ENCODE results near the gene OVOL2. TPM values are rescaled to one million over a fixed set of nuclear protein-coding genes. Genes with fewer than 3 reads are reported as not detected.
"Not testable (repeated sequence)": the region's sequence is repeated elsewhere in the genome, so short reads cannot be mapped to it uniquely, and the experiment has no call there.

OVOL2 gene
- total and polyA plus RNA-seq, 2 donors = 0.62 to 3.9 TPM

- Histone ChIP-seq H3K27ac (ENCODE audit: low read depth) (no peak overlapping the region), H3K4me3 (ENCODE audit: low read depth, low read length) (no peak overlapping the region), H3K36me3 (ENCODE audit: insufficient read depth) (no peaks in the 10 kb centered on the region), H3K4me1 (ENCODE audit: insufficient read depth) (no peaks in the 10 kb centered on the region)
- DNase-seq (ENCODE audit: extremely low spot score) = no peak
- WGBS = 80% methylated on average over 4 of the region's 4 CpGs
Measured at GRCh38 chr20:18046535-18046934, 11.2 kb downstream of the OVOL2 start.

- Histone ChIP-seq H3K27ac (ENCODE audit: low read depth) (no peak overlapping the region), H3K4me3 (ENCODE audit: low read depth, low read length) (no peak overlapping the region), H3K36me3 (ENCODE audit: insufficient read depth) (no peaks in the 10 kb centered on the region), H3K4me1 (ENCODE audit: insufficient read depth) (no peaks in the 10 kb centered on the region)
- WGBS = 50% methylated on average over 9 of the region's 9 CpGs
- no peak for DNase-seq (ENCODE audit: extremely low spot score)
Measured at GRCh38 chr20:18042229-18042628, 15.5 kb downstream of the OVOL2 start.

GRCh38 chr20:18041462-18041861 is 16.3 kb downstream of the OVOL2 start:
- WGBS = 83% methylated on average over 15 of the region's 15 CpGs
- no peaks in the 10 kb centered on the region for H3K36me3 ChIP-seq (ENCODE audit: insufficient read depth)
- H3K4me3 ChIP-seq (ENCODE audit: low read depth, low read length) = no peak overlapping the region
- H3K4me1 ChIP-seq (ENCODE audit: insufficient read depth) = no peaks in the 10 kb centered on the region
- H3K27ac ChIP-seq (ENCODE audit: low read depth) = no peak overlapping the region
- DNase-seq (ENCODE audit: extremely low spot score) = no peak

- no peak overlapping the region for H3K4me3 ChIP-seq (ENCODE audit: low read depth, low read length)
- DNase-seq (ENCODE audit: extremely low spot score) = no peak
- H3K36me3 ChIP-seq (ENCODE audit: insufficient read depth) = no peaks in the 10 kb centered on the region
- 83% methylated on average over 5 of the region's 5 CpGs for WGBS
- H3K27ac ChIP-seq (ENCODE audit: low read depth) = no peak overlapping the region
- H3K4me1 ChIP-seq (ENCODE audit: insufficient read depth) = no peaks in the 10 kb centered on the region
Measured at GRCh38 chr20:18039063-18039462, 18.7 kb downstream of the OVOL2 start.

DNA sequence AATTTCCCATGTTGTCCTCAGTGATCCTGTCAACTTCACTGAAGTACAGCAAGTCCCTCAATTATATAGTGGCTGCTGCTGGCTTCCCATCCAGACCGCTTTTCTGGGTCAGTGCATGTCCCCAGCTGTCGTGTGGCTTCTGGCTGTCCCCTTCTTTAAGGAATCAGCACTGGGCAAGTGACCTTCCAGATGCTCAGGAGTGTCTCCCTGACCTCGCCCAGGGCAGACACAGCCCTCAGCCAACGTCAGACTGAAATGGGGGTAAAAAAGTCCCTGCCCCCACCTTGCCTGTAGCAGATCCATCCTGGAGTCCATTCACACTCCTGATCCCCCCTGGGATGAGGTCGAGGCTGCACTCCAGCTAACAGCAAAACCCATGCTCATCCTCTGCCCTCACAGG is 23.7 kb downstream of the OVOL2 start:
- no peaks in the 10 kb centered on the region for H3K36me3 ChIP-seq (ENCODE audit: insufficient read depth)
- no peaks in the 10 kb centered on the region for H3K4me1 ChIP-seq (ENCODE audit: insufficient read depth)
- DNase-seq (ENCODE audit: extremely low spot score) = no peak
- no peak overlapping the region for H3K4me3 ChIP-seq (ENCODE audit: low read depth, low read length)
- no peak overlapping the region for H3K27ac ChIP-seq (ENCODE audit: low read depth)
- WGBS = 52% methylated on average over 5 of the region's 5 CpGs

DNA sequence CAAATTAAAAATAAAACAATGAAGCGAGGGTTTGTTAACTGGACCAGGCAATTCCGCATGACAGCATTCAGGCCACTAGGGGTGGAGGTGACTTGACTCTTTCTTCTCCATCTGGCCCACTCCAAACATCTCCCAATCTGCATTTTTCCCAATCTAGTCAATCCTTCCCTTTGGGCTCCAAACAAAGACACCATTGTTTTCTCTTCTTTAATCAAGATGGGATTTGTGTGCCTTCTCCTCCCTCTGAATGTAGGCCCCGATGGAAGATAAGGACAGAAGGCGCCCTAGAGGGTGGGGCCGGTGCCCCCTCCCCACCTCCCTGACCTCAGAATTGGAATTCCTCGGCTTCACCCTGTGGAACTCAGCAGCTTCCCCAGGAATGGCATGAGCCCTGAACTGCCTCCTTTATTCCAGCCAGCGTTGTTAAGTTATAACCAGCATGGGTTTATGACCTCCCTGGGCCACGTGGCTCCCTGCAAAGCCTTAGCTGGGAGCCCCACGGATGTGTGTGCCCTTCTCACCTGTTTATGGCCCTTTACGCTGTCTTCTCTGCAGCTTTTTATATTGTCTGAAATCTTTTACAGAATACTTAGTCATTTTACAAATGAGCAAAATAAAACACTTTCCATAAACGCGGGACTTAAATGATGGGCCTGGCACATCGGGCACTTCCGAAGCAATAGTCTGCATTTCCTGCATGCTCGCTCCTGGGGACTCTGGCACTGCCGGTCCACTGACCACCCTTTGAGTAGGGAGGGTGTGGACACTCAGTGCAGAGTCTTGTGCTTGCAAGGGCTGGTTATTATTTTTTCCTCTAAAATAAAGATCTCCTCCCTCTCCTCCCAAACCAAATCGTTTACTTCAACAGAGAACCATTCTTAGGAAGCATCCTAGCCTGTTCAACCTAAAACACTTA is 24.5 kb downstream of the OVOL2 start:
- WGBS = 60% methylated on average over 17 of the region's 17 CpGs
- H3K27ac ChIP-seq (ENCODE audit: low read depth) = no peak overlapping the region
- no peak for DNase-seq (ENCODE audit: extremely low spot score)
- H3K4me3 ChIP-seq (ENCODE audit: low read depth, low read length) = no peak overlapping the region
- H3K36me3 ChIP-seq (ENCODE audit: insufficient read depth) = no peaks in the 10 kb centered on the region
- H3K4me1 ChIP-seq (ENCODE audit: insufficient read depth) = no peaks in the 10 kb centered on the region

- no peaks in the 10 kb centered on the region for H3K36me3 ChIP-seq (ENCODE audit: insufficient read depth)
- DNase-seq (ENCODE audit: extremely low spot score) = no peak
- no peaks in the 10 kb centered on the region for H3K4me1 ChIP-seq (ENCODE audit: insufficient read depth)
- H3K27ac ChIP-seq (ENCODE audit: low read depth) = no peak overlapping the region
- H3K4me3 ChIP-seq (ENCODE audit: low read depth, low read length) = no peak overlapping the region
- WGBS = 43% methylated on average over 7 of the region's 7 CpGs
Measured at GRCh38 chr20:18031888-18032509, 25.7 kb downstream of the OVOL2 start.

DNA sequence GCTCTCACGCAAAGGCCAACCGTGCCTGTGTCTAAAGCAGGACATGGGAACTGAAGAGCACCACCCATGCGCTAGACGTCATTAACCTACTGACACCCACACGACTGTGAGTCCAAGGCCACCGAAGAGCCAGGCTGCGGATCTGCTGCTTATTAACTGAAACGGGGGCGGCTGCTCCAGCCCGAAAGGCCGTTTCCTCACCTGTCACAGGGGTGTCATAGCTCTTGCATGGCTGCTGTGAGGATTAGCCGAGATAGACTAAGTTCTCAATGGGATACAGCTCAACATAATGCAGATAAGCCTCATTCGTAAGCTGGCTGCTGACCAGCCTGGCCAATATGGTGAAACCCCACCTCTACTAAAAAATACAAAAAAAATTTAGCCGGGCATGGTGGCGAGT is 26.7 kb downstream of the OVOL2 start:
- DNase-seq (ENCODE audit: extremely low spot score) = no peak
- WGBS = 87% methylated on average over 15 of the region's 15 CpGs
- Histone ChIP-seq H3K4me3 (ENCODE audit: low read depth, low read length) (no peak overlapping the region), H3K27ac (ENCODE audit: low read depth) (no peak overlapping the region), H3K36me3 (ENCODE audit: insufficient read depth) (no peaks in the 10 kb centered on the region), H3K4me1 (ENCODE audit: insufficient read depth) (no peaks in the 10 kb centered on the region)

GRCh38 chr20:18030020-18030419 is 27.7 kb downstream of the OVOL2 start:
- DNase-seq (ENCODE audit: extremely low spot score) = no peak
- 80% methylated on average over 8 of the region's 8 CpGs for WGBS
- Histone ChIP-seq H3K27ac (ENCODE audit: low read depth) (no peak overlapping the region), H3K4me1 (ENCODE audit: insufficient read depth) (no peaks in the 10 kb centered on the region), H3K36me3 (ENCODE audit: insufficient read depth) (no peaks in the 10 kb centered on the region), H3K4me3 (ENCODE audit: low read depth, low read length) (no peak overlapping the region)

- not testable (repeated sequence) for H3K27ac ChIP-seq (ENCODE audit: low read depth); H3K4me3 ChIP-seq (ENCODE audit: low read depth, low read length); DNase-seq (ENCODE audit: extremely low spot score); H3K36me3 ChIP-seq (ENCODE audit: insufficient read depth); H3K4me1 ChIP-seq (ENCODE audit: insufficient read depth)
- 74% methylated on average over 7 of the region's 7 CpGs for WGBS
Measured at GRCh38 chr20:18027011-18027410, 30.7 kb downstream of the OVOL2 start.

GRCh38 chr20:18024606-18025127 is 33.0 kb downstream of the OVOL2 start:
- no peak overlapping the region for H3K27ac ChIP-seq (ENCODE audit: low read depth)
- no peaks in the 10 kb centered on the region for H3K4me1 ChIP-seq (ENCODE audit: insufficient read depth)
- DNase-seq (ENCODE audit: extremely low spot score) = no peak
- no peak overlapping the region for H3K4me3 ChIP-seq (ENCODE audit: low read depth, low read length)
- no peaks in the 10 kb centered on the region for H3K36me3 ChIP-seq (ENCODE audit: insufficient read depth)
- WGBS = 84% methylated on average over 15 of the region's 15 CpGs

DNA sequence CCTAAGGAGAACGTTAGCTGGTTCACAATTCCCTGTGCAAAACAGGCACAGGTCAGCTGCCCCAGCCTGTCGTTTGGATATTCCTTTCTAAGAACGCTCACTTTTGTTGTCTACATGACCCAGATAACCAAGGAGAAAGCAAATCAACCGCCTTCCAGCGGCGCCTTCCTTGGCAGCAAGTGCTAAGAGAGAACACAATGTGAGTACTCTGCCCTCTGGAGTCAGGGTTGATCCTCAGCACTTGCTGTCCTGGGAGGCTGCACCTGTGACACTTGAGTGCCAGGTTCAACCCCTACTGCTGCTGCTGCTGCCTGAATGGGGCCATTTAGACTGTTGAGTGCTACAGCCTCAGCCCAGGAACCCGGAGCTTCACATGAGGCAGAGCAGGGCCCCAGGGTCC is 36.8 kb downstream of the OVOL2 start:
- DNase-seq (ENCODE audit: extremely low spot score) = no peak
- Histone ChIP-seq H3K36me3 (ENCODE audit: insufficient read depth) (no peaks in the 10 kb centered on the region), H3K4me3 (ENCODE audit: low read depth, low read length) (no peak overlapping the region), H3K27ac (ENCODE audit: low read depth) (no peak overlapping the region), H3K4me1 (ENCODE audit: insufficient read depth) (no peaks in the 10 kb centered on the region)
- 87% methylated on average over 7 of the region's 7 CpGs for WGBS

- WGBS = 7% methylated on average over 1 of the region's 1 CpG
- no peaks in the 10 kb centered on the region for H3K36me3 ChIP-seq (ENCODE audit: insufficient read depth)
Measured at GRCh38 chr20:18019068-18019467, 38.6 kb downstream of the OVOL2 start.

GRCh38 chr20:18018100-18018499 is 39.6 kb downstream of the OVOL2 start:
- H3K4me3 ChIP-seq (ENCODE audit: low read depth, low read length) = no peak overlapping the region
- DNase-seq (ENCODE audit: extremely low spot score) = no peak
- H3K27ac ChIP-seq (ENCODE audit: low read depth) = no peak overlapping the region
- H3K4me1 ChIP-seq (ENCODE audit: insufficient read depth) = no peaks in the 10 kb centered on the region
- H3K36me3 ChIP-seq (ENCODE audit: insufficient read depth) = no peaks in the 10 kb centered on the region
- WGBS = 85% methylated on average over 10 of the region's 10 CpGs

More at GRCh38 chr20:18019068-18019467, 38.6 kb downstream of the OVOL2 start:
- Histone ChIP-seq H3K4me1 (ENCODE audit: insufficient read depth) (no peaks in the 10 kb centered on the region), H3K27ac (ENCODE audit: low read depth) (no peak overlapping the region), H3K4me3 (ENCODE audit: low read depth, low read length) (no peak overlapping the region)
- DNase-seq (ENCODE audit: extremely low spot score) = no peak

Measured in urinary bladder (tissue), 4 donors.